Common myeloid progenitor, CD34-positive (primary cell): ENCODE data around the gene PRTFDC1.
"Not testable (repeated sequence)": the region's sequence is repeated elsewhere in the genome, so short reads cannot be mapped to it uniquely, and the experiment has no call there.

ENCODE experiments used
- CTCF ChIA-PET: fragments of 350-600 bp; sonication (Branson Sonifier 250); formaldehyde crosslinking; loops from one replicate; lab custom pipeline; 2021; ENCODE audit warnings: antibody characterized with exemption; lab: Charles Lee
- POLR2A ChIA-PET: fragments of 350-600 bp; sonication (Branson Sonifier 250); formaldehyde crosslinking; loops from one replicate; lab custom pipeline; 2021; ENCODE audit warnings: antibody characterized with exemption; lab: Charles Lee
- DNase-seq, 3 donors: peaks; one replicate each; pipeline versions ENCODE4 v3.0.0 to v3.0.0-alpha.2; 2013
- H3K27ac ChIP-seq, 2 experiments: 1 replicate in 1 of 2; 2 replicates in 1 of 2; pipeline ENCODE4 v1.7.0; 2013; ENCODE audit warnings: inconsistent platforms in 2 of 2, low read length in 2 of 2, mild to moderate bottlenecking in 2 of 2, low read depth in 1 of 2, moderate library complexity in 1 of 2; ENCODE audit not compliant: severe bottlenecking in 2 of 2, insufficient read depth in 1 of 2, poor library complexity in 1 of 2
- H3K27me3 ChIP-seq, 5 experiments: replicated peaks in 2 of 5; 1 replicate in 3 of 5; 2 replicates in 2 of 5; pipeline versions ENCODE4 v1.6.1 to v1.7.0; 2013; ENCODE audit warnings: low read length in 4 of 5, mild to moderate bottlenecking in 2 of 5, moderate library complexity in 2 of 5, inconsistent platforms in 1 of 5; ENCODE audit not compliant: insufficient read depth in 5 of 5, control insufficient read depth in 4 of 5
- H3K36me3 ChIP-seq, 4 experiments: 1 replicate in 2 of 4; 2 replicates in 2 of 4; pipeline versions ENCODE4 v1.6.1 to v1.7.0; 2013; ENCODE audit warnings: low read length in 3 of 4, control low read depth in 1 of 4, mild to moderate bottlenecking in 1 of 4; ENCODE audit not compliant: control insufficient read depth in 4 of 4, insufficient read depth in 4 of 4
- H3K4me1 ChIP-seq, 4 experiments: 1 replicate in 3 of 4; 2 replicates in 1 of 4; pipeline versions ENCODE4 v1.6.1 to v1.7.1; 2013; ENCODE audit warnings: low read length in 3 of 4, mild to moderate bottlenecking in 3 of 4, control low read depth in 1 of 4, inconsistent platforms in 1 of 4, moderate library complexity in 1 of 4; ENCODE audit not compliant: control insufficient read depth in 4 of 4, insufficient read depth in 4 of 4; ENCODE audit errors: control extremely low read depth in 1 of 4
- H3K4me3 ChIP-seq, 7 experiments: 1 replicate in 4 of 7; 2 replicates in 3 of 7; pipeline versions ENCODE4 v1.5.1 to v1.7.0; 2013; ENCODE audit warnings: mild to moderate bottlenecking in 7 of 7, low read length in 6 of 7, moderate library complexity in 6 of 7, inconsistent platforms in 2 of 7, low read depth in 2 of 7, control low read depth in 1 of 7; ENCODE audit not compliant: insufficient read depth in 4 of 7, control insufficient read depth in 1 of 7; ENCODE audit errors: extremely low read depth in 1 of 7
- H3K9me3 ChIP-seq, 5 experiments: 1 replicate in 4 of 5; 2 replicates in 1 of 5; pipeline versions ENCODE4 v1.6.1 to v1.7.1; 2013; ENCODE audit warnings: low read length in 4 of 5, mild to moderate bottlenecking in 2 of 5, inconsistent platforms in 1 of 5, low read depth in 1 of 5, moderate library complexity in 1 of 5; ENCODE audit not compliant: control insufficient read depth in 4 of 5, insufficient read depth in 2 of 5; ENCODE audit errors: control extremely low read depth in 1 of 5
- WGBS: methylation state at CpG from one replicate; pipeline ENCODE4 v1.1.5; 2013; ENCODE audit not compliant: insufficient coverage; 5-methylcytosine and 5-hydroxymethylcytosine counted together

The PRTFDC1 gene

DNA sequence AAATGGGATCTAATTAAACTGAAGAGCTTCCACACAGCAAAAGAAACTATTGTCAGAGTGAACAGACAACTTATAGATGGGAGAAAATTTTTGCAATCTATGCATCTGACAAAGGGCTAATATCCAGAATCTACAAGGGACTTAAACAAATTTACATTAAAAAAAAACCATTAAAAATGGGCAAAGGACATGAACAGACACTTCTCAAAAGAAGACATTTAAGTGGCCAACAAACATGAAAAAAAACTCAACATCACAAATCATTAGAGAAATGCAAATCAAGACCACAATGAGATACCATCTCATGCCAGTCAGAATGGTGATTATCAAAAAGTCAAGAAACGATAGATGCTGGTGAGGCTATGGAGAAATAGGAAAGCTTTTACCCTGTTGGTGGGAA lies 32.8 kb downstream of the PRTFDC1 start:
- H3K9me3 ChIP-seq, H3K27me3 ChIP-seq, POLR2A ChIA-PET, H3K27ac ChIP-seq, H3K4me3 ChIP-seq, DNase-seq, H3K36me3 ChIP-seq: not testable (repeated sequence)
- H3K4me1 ChIP-seq = peaks cover 0 to 14% (median 9%) of the 10 kb centered on the region in 4 experiments
- WGBS = no CpG with 5 or more reads among the region's 1 CpG
- CTCF ChIA-PET = interaction anchor here (2.3 kb wide), 1 partner anchor 10 kb away, joined by 5 read pairs; no protein-coding TSS in a partner anchor

DNA sequence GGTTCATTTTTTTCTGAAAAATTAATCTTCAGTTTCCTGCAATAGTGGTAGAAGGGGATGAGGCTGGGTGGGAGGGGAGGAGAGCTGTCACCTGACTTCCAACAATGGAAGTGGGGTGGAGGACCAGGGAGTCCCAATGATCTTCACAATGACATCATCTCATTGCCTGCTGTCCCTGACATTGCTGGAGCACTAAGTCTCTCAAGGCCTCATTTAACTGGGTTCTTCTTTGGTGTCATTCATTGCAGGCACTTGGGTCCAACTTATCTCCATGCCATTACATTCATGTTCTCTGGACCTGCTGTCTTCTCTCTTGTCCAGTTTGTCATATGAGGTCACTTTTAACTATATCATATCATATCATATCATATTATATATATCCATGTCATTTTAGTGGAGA lies 34.4 kb downstream of the PRTFDC1 start:
- ChIA-PET CTCF (interaction anchor here (0.9 to 1.7 kb wide), 2 partner anchors 11 to 163 kb away, joined by 4 read pairs; no protein-coding TSS in a partner anchor), POLR2A (no interaction called here)
- no peak for DNase-seq
- Histone ChIP-seq H3K4me3 (no peak overlapping the region), H3K9me3 (peaks cover 0 to 2% (median 0%) of the 10 kb centered on the region in 5 experiments), H3K27ac (no peak overlapping the region), H3K27me3 (no peaks in the 10 kb centered on the region), H3K36me3 (no peaks in the 10 kb centered on the region), H3K4me1 (peaks cover 0 to 14% (median 9%) of the 10 kb centered on the region in 4 experiments)

DNA sequence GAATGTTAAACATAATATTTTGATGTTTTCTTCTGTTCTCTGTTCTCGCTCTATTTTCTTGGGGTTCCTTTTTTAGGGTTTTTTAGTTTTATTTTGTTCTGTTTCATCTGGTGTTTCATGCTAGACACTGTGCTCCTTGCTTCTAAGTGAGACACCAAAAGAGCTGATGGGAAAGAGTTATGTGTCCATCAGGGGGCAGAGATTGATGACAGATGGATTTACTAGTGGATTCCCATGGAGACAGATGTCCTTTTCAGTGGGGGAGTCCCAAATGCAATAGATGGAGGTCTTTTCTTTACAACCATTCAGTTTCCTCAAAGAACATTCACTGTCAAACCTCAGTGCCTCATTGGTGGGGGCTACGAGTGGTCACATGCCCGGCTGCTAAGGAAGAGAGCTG lies 34.9 kb downstream of the PRTFDC1 start:
- DNase-seq = no peak
- ChIA-PET CTCF (interaction anchor here (0.9 to 1.7 kb wide), 2 partner anchors 11 to 164 kb away, joined by 4 read pairs; no protein-coding TSS in a partner anchor), POLR2A (no interaction called here)
- Histone ChIP-seq H3K4me1 (peaks cover 0 to 16% (median 9%) of the 10 kb centered on the region in 4 experiments), H3K27me3 (no peaks in the 10 kb centered on the region), H3K4me3 (no peak overlapping the region), H3K9me3 (peaks cover 0 to 2% (median 0%) of the 10 kb centered on the region in 5 experiments), H3K27ac (no peak overlapping the region), H3K36me3 (no peaks in the 10 kb centered on the region)
- WGBS = 100% methylated on average over 2 of the region's 3 CpGs

DNA sequence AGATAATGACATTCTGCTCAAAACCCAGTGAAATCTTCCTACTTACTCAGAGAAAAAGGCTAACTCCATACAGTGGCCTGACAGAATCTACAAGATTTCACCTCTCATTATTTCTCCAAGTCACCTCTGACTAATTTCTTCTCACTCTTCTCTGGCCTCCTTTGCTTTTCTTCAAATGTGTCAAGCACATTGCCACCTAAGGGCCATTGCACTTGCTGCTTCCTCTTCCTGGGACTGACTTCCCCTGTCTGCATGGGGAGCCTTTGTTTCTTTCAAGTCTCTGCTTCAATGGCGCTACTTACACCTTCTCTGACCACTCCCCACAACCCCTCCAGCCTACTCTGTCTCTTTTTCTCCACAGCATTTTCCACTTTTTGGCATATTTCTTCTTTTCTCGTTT lies 36.0 kb downstream of the PRTFDC1 start:
- ChIA-PET CTCF (no interaction called here), POLR2A (no interaction called here)
- WGBS = 100% methylated on average over 1 of the region's 2 CpGs
- H3K4me3 ChIP-seq = no peak overlapping the region
- peaks cover 0 to 18% (median 14%) of the 10 kb centered on the region in 4 experiments for H3K4me1 ChIP-seq
- H3K36me3 ChIP-seq = no peaks in the 10 kb centered on the region
- DNase-seq = no peak
- H3K9me3 ChIP-seq = peaks cover 0 to 2% (median 0%) of the 10 kb centered on the region in 5 experiments
- no peak overlapping the region for H3K27ac ChIP-seq
- H3K27me3 ChIP-seq = no peaks in the 10 kb centered on the region

DNA sequence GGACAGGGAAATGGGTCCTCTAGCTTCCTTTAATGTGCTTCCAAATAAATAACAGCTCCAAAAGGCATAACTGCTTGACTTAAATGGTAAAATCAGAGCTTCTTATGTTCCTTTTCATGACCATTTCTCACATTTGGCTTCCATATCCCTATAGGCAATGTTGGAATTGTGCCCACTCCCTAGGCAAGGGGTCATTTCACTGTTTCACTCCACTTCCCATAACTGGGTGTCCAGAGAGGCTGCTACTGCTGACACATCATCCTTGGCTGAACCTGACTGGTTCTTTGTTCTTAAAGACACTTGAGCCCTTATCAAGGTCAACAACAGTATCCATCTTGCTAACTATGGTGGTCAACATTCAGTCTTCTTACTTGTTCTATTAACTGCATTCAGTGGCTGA lies 37.1 kb downstream of the PRTFDC1 start:
- no peak overlapping the region for H3K27ac ChIP-seq
- CTCF ChIA-PET = interaction anchor here (3.5 kb wide), 1 partner anchor 14 kb away, joined by 12 read pairs; no protein-coding TSS in a partner anchor
- DNase-seq = no peak
- no peaks in the 10 kb centered on the region for H3K36me3 ChIP-seq
- peaks cover 0 to 20% (median 11%) of the 10 kb centered on the region in 4 experiments for H3K4me1 ChIP-seq
- H3K9me3 ChIP-seq = peaks cover 0 to 2% (median 0%) of the 10 kb centered on the region in 5 experiments
- POLR2A ChIA-PET = no interaction called here
- H3K4me3 ChIP-seq = no peak overlapping the region
- H3K27me3 ChIP-seq = no peaks in the 10 kb centered on the region

DNA sequence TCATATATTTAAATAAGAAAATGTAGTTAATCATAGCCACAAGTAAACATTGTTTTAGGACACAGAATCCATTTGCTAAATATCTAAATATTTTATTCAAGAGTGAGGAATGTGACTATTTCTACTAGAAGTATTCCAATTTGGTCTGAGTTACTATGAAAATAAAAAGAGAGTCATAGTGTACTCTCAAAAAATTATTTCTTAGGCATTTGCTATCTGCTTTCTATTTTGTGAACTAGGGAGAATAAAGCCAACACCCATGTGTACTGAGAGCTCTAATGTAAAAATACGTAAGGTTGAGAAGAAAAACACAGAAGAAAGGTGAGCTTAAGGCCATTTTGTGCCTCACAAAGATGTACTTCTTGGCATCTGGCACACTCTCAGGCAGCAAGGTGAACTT lies 38.3 kb downstream of the PRTFDC1 start:
- H3K9me3 ChIP-seq = peaks cover 0 to 2% (median 0%) of the 10 kb centered on the region in 5 experiments
- H3K36me3 ChIP-seq = no peaks in the 10 kb centered on the region
- CTCF ChIA-PET = interaction anchor here (3.5 kb wide), 1 partner anchor 15 kb away, joined by 12 read pairs; no protein-coding TSS in a partner anchor
- no peak overlapping the region for H3K4me3 ChIP-seq
- 100% methylated on average over 1 of the region's 1 CpG for WGBS
- no peak overlapping the region for H3K27ac ChIP-seq
- no peak for DNase-seq
- no peaks in the 10 kb centered on the region for H3K27me3 ChIP-seq
- H3K4me1 ChIP-seq = peaks cover 0 to 20% (median 11%) of the 10 kb centered on the region in 4 experiments
- POLR2A ChIA-PET = no interaction called here

DNA sequence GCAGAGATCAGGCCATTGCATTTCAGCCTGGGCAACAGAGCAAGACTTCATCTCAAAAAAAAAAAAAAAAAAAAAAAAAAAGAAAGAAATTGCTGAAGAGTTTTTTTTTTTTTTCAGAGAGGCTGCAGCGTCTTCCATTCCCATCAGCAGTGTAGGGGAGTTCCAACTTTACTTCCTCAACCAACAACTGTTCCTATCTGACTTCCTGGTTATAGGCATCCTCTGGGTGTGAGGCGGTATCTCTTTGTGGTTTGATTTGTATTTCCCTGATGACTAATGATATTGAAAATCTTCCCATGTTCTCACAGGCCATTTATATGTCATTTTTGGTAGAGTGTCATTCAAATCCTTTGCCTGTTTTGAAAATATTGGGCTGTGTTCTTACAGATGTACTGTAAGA lies 40.2 kb downstream of the PRTFDC1 start:
- POLR2A ChIA-PET = no interaction called here

More for the DNA sequence above, 40.2 kb downstream of the PRTFDC1 start:
- H3K4me3 ChIP-seq = no peak overlapping the region
- H3K27ac ChIP-seq = no peak overlapping the region
- CTCF ChIA-PET = no interaction called here
- peak; percentile 74 to 78 (median 74) for DNase-seq
- no peaks in the 10 kb centered on the region for H3K36me3 ChIP-seq
- H3K27me3 ChIP-seq = no peaks in the 10 kb centered on the region
- H3K9me3 ChIP-seq = no peaks in the 10 kb centered on the region
- WGBS = no CpG with 5 or more reads among the region's 2 CpGs
- H3K4me1 ChIP-seq = peaks cover 0 to 20% (median 11%) of the 10 kb centered on the region in 4 experiments
